HG03159 (cell line): ENCODE data around the gene GADL1.

ENCODE experiments used
- ATAC-seq: cut with Tn5 transposase; IDR thresholded peaks from one replicate; pipeline ENCODE4 v1.9.1; 2021; ENCODE audit warnings: mild to moderate bottlenecking, moderate library complexity; ENCODE audit not compliant: unreplicated experiment

Gene GADL1

GRCh38 chr3:30681649-30682211 is 212.7 kb downstream of the GADL1 start:
- ATAC-seq = no peak

DNA sequence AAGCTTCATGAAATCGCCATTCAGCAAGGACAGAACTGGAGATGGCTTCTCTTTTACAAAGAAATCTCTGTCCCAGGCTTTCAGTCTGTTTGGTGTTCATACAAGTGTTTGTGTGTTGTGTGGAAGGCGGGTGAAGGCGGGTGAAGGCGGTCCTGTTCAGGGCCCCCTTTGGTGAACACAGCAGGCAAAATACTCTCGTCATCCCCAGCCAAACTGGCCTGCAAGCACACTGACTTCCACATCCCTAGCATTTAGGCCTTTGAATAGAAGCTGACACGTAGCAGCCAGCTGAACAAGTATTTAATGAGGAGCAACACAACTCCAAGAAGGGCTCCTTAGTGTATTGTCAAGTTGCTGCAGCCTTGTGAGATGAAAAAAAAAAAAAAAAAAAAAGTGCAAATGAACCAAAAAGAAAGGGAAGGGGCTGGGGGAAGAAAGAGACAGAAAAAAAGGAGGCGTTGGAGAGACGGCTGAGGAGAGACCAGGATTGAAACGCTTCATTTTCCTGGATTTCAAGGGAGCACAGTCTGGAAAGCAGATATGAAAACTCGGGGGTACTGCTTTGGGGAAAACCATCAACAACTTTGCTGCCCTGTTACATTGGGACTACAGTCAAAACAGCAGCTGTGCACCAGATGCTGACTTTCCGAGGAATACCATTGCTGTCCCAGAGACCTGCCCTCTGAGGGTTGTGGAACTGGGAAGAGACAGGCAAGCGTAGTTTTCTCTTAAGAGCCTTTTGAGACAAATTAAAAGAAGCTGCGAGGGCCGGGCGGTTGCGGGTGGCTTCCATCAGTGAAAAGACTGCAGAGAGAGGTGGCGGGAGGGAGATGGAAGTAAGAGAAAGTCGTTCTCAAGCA is 213.4 kb downstream of the GADL1 start:
- ATAC-seq = no peak

- no peak for ATAC-seq
Observed at GRCh38 chr3:30679045-30679444, 215.4 kb downstream of the GADL1 start.

DNA sequence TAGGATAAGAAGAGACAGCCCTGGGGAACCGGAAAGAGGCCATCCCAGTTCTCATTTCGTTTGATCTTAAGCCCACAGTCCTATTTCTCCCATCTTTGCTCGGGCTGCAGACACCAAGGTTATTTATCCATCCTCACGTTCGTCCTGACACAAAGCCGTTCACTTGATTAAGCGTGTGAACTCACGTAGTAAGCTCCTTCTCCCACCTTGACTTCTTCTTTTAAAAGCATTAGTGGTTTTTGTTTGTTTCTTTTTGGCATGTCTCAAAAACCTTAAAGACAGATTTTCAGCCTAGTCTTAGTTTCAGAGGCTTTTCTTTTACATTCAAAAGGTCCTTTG is 217.1 kb downstream of the GADL1 start:
- ATAC-seq = no peak

- ATAC-seq = no peak
Observed at GRCh38 chr3:30676424-30677346, 217.8 kb downstream of the GADL1 start.
